Measurements from ENCODE around the gene PAK1.

DNA sequence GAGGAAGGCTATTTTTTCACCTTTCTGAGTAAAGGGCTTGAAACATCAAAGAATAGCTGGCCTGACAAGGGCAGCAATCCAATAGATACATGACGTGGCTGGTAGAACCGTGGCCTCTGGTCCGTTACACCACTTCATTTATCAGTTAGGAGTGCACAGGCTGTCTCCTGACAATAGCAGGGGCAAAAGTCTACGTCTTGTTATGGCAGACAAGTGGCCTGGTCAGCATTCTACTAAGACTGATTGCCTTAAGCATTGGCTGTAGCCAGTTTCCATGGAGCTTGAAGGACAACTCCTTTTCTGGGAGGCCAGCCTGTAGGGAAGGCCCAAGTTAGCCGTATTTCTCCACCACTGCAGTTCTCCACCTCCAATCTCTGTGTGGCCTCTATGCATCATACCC, 163.2 kb downstream of the PAK1 start:
- TF ChIP-seq, protein P1, sequence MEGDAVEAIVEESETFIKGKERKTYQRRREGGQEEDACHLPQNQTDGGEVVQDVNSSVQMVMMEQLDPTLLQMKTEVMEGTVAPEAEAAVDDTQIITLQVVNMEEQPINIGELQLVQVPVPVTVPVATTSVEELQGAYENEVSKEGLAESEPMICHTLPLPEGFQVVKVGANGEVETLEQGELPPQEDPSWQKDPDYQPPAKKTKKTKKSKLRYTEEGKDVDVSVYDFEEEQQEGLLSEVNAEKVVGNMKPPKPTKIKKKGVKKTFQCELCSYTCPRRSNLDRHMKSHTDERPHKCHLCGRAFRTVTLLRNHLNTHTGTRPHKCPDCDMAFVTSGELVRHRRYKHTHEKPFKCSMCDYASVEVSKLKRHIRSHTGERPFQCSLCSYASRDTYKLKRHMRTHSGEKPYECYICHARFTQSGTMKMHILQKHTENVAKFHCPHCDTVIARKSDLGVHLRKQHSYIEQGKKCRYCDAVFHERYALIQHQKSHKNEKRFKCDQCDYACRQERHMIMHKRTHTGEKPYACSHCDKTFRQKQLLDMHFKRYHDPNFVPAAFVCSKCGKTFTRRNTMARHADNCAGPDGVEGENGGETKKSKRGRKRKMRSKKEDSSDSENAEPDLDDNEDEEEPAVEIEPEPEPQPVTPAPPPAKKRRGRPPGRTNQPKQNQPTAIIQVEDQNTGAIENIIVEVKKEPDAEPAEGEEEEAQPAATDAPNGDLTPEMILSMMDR (IDR thresholded peaks at IDR 0.05; ENCODE audit: extremely low read depth in 1 of 2, insufficient read depth in 1 of 2, low read depth in 1 of 2, low read length in 2 of 2), result no peak
- TF ChIP-seq POLR2AphosphoS5 (IDR thresholded peaks at IDR 0.05; ENCODE audit: insufficient read depth, low read depth, low read length) (no peak), JUN (IDR thresholded peaks at IDR 0.05; ENCODE audit: borderline replicate concordance, insufficient read depth, insufficient read length, low read depth) (no peak)

Measured in endothelial cell of umbilical vein (primary cell).